ENCODE results near the gene ZNF527.
A peak's percentile ranks its signal among the peaks of the same experiment; 100 is the strongest.
"Not testable (repeated sequence)": the region's sequence is repeated elsewhere in the genome, so short reads cannot be mapped to it uniquely, and the experiment has no call there.

ZNF527 gene

GRCh38 chr19:37370880-37371661 lies at the start of gene ZNF527:
ZNF527 (plus strand) TSS chr19:37371099; CDS start chr19:37374199, 3,100 bp downstream.
- peak; percentile 97 to 100 (median 99) for DNase-seq
- intact Hi-C loops (cut with DNase I) = loop anchor here (2.0 to 5.0 kb wide), 3 partner anchors 36 to 399 kb away; partner anchors contain the start of genes ZNF569 and ZNF570

- intact Hi-C loops (cut with DNase I) = no loop called here
- no peak for DNase-seq
These were observed 41.2 kb upstream of the ZNF527 start for GRCh38 chr19:37329686-37330085.

- no peak for DNase-seq
- intact Hi-C loops (cut with DNase I) = no loop called here
These were observed 38.1 kb upstream of the ZNF527 start for GRCh38 chr19:37332839-37333238.

GRCh38 chr19:37333457-37333856 lies 37.4 kb upstream of the ZNF527 start:
- no peak for DNase-seq
- intact Hi-C loops (cut with DNase I) = no loop called here

- intact Hi-C loops (cut with DNase I) = loop anchor here (2.0 kb wide), 1 partner anchor 36 kb away; the partner anchor contains the start of gene ZNF527
- DNase-seq = peak; percentile 94 to 99 (median 98)
These were observed 36.5 kb upstream of the ZNF527 start for GRCh38 chr19:37334179-37335071.

GRCh38 chr19:37342753-37343152 lies 28.1 kb upstream of the ZNF527 start:
- DNase-seq = no peak
- intact Hi-C loops (cut with DNase I) = no loop called here

- intact Hi-C loops (cut with DNase I) = no loop called here
- DNase-seq = no peak
These were observed 24.8 kb upstream of the ZNF527 start for GRCh38 chr19:37346091-37346490.

- intact Hi-C loops (cut with DNase I) = no loop called here
- DNase-seq = no peak
These were observed 22.8 kb upstream of the ZNF527 start for GRCh38 chr19:37348060-37348459.

- DNase-seq = no peak
- intact Hi-C loops (cut with DNase I) = no loop called here
These were observed 16.9 kb upstream of the ZNF527 start for GRCh38 chr19:37353968-37354367.

GRCh38 chr19:37355901-37356300 lies 15.0 kb upstream of the ZNF527 start:
- intact Hi-C loops (cut with DNase I) = no loop called here
- DNase-seq = no peak

GRCh38 chr19:37361994-37362393 lies 8.9 kb upstream of the ZNF527 start:
- DNase-seq = no peak
- intact Hi-C loops (cut with DNase I) = no loop called here

GRCh38 chr19:37362733-37363132 lies 8.2 kb upstream of the ZNF527 start:
- intact Hi-C loops (cut with DNase I) = no loop called here
- no peak for DNase-seq

- intact Hi-C loops (cut with DNase I) = loop anchor here (2.0 to 5.0 kb wide), 3 partner anchors 36 to 398 kb away; partner anchors contain the start of genes ZNF569 and ZNF570
- DNase-seq = peak in 26 of 42 donors; percentile 13 to 57 (median 32)
These were observed 466 bp upstream of the ZNF527 start for GRCh38 chr19:37370386-37370879.

GRCh38 chr19:37389234-37389633 lies 18.3 kb downstream of the ZNF527 start:
- DNase-seq = no peak
- intact Hi-C loops (cut with DNase I) = no loop called here

GRCh38 chr19:37391399-37391798 lies 20.5 kb downstream of the ZNF527 start:
- DNase-seq; intact Hi-C loops (cut with DNase I): not testable (repeated sequence)

GRCh38 chr19:37401078-37401477 lies 30.2 kb downstream of the ZNF527 start:
- intact Hi-C loops (cut with DNase I) = no loop called here
- DNase-seq = no peak

GRCh38 chr19:37403403-37403802 lies 32.5 kb downstream of the ZNF527 start:
- no peak for DNase-seq
- intact Hi-C loops (cut with DNase I) = no loop called here

- DNase-seq; intact Hi-C loops (cut with DNase I): not testable (repeated sequence)
These were observed 35.4 kb downstream of the ZNF527 start for GRCh38 chr19:37406140-37406846.

GRCh38 chr19:37412700-37413099 lies 41.8 kb downstream of the ZNF527 start:
- intact Hi-C loops (cut with DNase I) = no loop called here

More at GRCh38 chr19:37412700-37413099, 41.8 kb downstream of the ZNF527 start:
- no peak for DNase-seq
